Activated CD8-positive, alpha-beta memory T cell treated with anti-CD3 and anti-CD28 coated beads for 24 hours (primary cell): ENCODE results near the gene PPP2R2D.
"Not testable (repeated sequence)": the region's sequence is repeated elsewhere in the genome, so short reads cannot be mapped to it uniquely, and the experiment has no call there.

ENCODE experiments used
- DNase-seq: peaks from one replicate; pipeline ENCODE4 v3.0.0-alpha.2; 2020

The PPP2R2D gene

GRCh38 chr10:131930150-131930549 lies 29.3 kb downstream of the PPP2R2D start:
- no peak for DNase-seq

DNA sequence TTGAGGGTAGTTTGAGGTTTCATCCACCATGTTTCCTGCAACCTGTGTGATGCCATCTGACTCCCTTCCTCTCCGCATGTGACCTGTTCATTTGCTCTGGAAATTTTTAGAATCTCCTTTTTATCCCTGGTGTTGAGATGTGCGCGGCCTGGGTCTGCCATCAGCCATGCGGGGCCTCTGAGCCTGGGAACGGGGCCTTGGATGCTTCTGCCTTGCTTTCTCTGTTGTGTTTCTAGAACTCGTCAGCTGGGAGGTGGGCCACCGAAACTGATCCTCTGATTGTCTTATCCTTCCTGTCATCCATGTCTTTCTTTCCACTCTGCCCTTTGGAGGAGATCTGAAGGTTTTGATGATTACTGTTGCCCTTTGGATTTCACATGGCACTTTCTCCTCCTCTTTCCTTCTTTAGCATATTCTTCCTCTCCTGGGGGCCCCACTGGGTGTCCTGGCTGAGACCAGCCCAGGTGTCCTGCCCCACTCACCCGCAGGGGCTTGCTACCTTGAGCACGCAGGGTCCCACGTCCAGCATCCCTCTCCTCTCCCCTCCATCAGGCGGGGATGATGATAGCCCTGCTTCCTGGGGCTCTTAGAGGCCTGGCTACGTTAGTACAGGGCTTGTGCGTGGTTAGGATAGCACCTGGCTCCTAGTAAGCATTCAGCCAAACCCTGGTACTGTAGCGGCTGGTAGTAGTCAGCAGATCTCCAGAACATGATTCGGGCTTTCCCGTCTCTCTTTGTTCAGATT lies 29.9 kb downstream of the PPP2R2D start:
- no peak for DNase-seq

DNA sequence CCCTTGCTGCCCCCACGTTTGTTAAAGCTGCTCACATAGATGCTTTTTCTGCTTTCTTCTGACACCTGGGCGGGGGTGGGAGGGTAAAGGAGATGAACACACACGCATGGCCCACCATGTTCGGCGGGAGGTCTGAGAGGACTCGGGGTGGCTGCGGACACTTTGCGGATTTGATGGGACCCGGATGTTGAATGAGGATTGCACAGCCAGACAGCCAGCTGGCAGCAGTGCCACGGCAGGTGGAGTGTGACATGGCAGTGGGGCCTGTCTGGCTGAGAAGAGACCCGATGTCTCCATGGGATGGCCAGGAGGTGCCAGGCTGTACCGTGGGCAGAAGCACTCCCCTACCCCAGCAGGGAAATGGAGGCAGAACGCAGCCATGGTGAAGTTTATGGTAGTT lies 31.2 kb downstream of the PPP2R2D start:
- no peak for DNase-seq

DNA sequence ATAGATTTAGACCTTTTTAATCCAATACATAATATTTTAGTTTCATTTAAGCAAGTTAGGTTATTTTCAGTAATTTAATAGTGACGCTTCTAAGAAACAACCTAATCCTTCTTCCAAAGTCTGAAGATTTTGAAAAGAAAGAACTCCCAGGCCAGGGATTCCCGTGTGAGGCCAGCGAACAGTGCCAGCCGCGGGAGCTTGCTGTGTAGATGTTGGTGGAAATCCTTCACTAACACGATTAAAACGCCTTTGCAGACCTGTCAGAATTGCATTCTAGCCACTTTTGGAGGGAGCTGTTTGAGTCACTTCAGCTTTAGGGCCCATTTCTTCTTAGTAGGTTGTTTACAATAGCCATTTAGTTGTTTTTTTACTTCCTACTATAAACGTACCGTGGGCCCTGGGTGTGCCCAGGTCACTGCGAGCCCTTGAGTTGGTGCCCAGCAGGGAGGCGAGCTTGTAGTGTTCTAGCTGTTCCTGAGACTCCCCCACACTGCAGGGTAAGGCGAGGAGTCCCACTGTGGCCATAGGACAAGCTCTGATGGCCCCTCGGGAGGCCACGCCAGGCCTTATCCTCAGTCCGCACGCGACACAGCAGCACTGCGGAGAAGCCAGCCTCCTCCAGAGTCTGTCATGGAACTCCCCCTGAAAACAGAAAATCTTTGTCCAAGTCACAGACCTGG lies 32.3 kb downstream of the PPP2R2D start:
- DNase-seq = no peak

GRCh38 chr10:131933696-131934086 lies 32.9 kb downstream of the PPP2R2D start:
- DNase-seq = no peak

GRCh38 chr10:131934769-131935168 lies 34.0 kb downstream of the PPP2R2D start:
- no peak for DNase-seq

DNA sequence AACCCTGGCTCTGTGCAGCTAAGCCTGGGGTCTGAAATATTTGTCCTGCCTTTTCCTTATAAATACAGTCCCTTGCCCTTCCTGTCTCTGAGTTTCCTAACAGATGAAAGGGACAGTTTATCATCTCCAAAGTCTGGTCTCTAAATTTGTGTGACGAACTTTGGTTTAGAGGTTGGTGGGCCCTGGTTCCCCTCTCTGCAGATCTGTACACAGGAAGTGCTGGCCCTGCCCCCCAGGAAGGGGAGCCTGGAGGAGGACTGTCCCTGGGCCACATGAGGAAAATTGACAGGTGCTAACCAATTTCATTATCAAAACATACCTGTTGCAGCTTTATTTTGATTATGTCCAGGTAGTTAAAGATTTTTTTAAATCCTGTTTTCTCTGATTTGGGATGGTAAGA lies 34.5 kb downstream of the PPP2R2D start:
- no peak for DNase-seq

DNA sequence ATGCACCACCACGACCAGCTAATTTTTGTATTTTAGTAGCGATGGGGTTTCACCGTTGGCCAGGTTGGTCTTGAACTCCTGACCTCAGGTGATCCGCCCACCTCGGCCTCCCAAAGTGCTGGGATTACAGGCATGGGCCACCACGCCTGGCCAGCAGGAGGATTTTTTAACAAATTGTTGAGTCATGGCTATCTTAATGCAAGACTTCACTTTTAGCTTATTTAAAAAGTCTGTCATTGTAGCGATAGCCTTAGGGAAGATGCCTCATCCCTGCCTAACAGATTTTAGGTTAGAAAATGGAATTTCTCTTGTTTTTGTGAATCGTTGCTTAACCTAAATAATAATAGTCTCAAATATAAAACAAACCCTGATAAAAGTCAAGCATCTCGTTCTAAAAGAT lies 35.5 kb downstream of the PPP2R2D start:
- DNase-seq = no peak

DNA sequence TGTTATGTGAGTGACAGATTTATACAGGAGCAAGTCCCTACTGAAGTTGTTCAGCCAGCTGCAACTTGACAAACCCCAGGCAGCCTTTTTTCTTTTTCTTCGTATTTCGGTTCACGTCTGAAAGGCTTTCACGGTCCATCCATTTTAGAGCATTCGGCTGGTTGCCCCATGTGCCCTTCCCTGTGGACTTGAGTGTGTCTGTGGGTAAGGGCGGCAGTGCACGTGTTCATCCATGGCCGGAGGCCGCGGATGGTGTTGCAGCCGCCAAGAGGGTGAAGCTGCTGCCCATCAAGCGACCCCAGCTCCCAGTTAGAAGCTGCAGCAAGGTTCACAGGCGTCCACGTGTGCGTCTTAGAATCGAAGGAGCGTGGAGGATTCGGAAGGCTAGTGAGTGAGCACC lies 35.9 kb downstream of the PPP2R2D start:
- DNase-seq = no peak

- no peak for DNase-seq
Measured at GRCh38 chr10:131937836-131938235, 37.0 kb downstream of the PPP2R2D start.

DNA sequence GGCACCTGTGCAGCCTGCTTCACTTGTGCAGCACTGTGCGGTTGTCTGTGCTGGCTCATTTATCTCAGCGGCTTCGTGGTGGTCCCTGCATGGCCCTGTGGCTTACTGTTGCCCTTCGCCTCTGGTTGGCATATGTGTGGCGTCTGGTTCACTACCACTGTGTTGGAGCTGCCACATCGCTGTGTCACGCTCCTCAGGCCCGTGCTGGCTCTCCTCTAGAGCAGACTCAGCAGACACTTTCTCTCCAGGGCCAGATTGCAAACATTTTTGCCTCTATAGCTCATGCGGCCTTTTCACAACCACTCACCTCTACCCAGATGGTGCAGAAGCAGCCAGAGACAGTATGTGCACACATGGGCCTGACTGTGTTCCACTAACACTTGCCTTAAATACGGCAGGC lies 37.9 kb downstream of the PPP2R2D start:
- no peak for DNase-seq

DNA sequence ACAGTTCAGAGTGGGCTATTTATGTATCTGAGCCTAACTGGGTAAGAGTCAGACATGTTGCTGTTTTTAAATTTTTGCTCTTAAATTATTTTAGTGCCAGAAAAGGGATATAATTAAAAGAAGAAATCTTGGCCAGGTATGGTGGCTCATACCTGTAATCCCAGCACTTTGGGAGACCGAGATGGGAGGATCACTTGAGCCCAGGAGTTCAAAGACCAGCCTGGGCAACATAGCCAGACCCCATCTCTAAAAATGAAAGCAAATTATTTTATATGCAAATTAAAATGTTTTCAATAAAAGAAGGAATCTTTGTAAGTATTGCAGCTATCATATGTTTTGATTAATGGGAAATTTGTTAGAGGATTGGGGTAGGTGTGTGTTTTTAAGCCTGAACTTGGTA lies 41.6 kb downstream of the PPP2R2D start:
- DNase-seq = no peak

- no peak for DNase-seq
Measured at GRCh38 chr10:131943021-131943814, 42.4 kb downstream of the PPP2R2D start.

DNA sequence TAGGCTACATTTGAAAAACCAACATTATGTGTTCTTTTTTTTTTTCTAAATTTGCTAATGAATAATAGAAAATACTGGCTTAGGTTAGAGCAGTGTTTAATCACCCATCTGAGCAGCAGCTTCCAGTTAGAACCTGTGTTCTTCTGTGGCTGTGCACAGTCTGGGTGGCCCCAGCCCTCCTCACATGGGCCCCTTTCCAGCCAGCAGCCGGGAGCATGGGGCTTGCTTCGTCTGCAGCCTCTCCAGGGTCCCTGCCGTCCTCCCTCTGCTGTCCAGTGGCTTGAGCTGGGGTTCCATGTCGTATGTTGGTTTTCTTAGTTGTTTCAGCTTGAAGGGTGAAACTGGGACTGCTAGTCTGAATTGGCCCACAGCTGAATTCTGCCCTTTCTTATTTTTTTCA lies 43.6 kb downstream of the PPP2R2D start:
- DNase-seq = no peak

GRCh38 chr10:131944976-131945695 lies 44.3 kb downstream of the PPP2R2D start:
- no peak for DNase-seq

DNA sequence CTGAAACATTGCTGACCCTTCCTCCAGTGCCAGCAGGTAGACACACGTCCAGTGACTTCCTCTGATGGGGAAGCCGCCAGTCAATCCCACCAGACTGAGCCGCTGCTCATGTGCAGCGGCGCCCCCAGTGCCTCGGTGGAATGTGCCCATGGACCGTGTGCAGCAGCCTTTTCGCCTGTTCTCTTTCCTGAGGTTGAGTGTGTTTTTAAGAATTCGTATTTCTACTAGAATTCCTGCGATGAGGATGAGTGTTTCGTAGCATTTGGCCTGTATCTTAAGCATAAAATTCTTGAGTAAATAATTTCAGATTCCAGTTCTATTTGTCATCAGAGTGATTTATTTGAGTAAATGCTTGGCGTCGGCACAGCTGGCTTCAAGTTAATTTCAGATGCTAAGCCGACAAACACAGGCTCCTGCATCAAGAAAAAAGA lies 45.5 kb downstream of the PPP2R2D start:
- no peak for DNase-seq

GRCh38 chr10:131946880-131947279 lies 46.1 kb downstream of the PPP2R2D start:
- DNase-seq = no peak

DNA sequence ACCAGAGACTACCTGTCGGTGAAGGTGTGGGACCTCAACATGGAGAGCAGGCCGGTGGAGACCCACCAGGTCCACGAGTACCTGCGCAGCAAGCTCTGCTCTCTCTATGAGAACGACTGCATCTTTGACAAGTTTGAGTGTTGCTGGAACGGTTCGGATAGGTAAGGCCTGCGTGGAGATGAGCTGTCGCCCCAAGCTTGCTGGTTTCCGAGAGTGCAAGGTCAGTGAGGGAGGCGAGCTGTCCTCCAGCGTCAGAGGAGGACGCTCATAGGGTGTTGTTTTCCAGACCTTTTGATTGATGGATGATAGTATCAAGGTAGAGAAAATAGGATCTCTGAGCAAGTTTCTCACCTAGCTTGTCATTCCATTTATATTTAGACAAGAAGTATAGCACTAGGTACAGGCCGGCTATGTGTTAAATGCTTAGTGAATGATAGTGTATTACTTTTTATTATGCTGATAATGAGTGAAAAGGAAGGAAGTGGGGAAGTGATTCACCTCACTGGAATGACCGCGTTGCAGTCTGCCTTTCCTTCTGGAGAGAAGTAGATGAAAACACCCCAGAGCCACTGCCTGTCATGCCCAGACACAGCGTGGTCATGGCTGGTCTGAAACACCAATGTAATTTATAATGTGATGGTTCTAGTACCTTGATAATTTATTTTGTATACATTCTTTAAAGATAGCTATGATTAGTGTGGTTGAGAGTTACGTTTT lies 47.0 kb downstream of the PPP2R2D start:
- DNase-seq = no peak

DNA sequence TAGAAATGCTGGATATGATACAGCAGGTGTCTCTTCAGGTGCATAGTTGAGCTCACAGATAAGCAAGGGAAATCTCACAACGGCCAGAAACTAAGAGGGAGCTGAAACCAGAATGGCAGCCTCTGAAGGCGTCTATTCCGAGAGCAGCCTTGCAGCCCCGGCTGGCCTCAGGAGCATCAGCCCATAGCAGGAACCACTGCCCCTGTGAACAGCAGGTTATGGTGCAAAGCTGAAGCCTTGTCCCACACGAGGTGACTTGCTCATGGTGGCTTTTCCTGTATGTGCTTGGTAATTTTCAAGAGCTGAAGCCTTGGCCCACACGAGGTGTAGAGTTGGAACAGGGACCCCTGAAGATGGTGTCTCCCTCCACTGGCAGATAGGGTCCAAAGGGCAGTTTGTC lies 47.7 kb downstream of the PPP2R2D start:
- no peak for DNase-seq

DNA sequence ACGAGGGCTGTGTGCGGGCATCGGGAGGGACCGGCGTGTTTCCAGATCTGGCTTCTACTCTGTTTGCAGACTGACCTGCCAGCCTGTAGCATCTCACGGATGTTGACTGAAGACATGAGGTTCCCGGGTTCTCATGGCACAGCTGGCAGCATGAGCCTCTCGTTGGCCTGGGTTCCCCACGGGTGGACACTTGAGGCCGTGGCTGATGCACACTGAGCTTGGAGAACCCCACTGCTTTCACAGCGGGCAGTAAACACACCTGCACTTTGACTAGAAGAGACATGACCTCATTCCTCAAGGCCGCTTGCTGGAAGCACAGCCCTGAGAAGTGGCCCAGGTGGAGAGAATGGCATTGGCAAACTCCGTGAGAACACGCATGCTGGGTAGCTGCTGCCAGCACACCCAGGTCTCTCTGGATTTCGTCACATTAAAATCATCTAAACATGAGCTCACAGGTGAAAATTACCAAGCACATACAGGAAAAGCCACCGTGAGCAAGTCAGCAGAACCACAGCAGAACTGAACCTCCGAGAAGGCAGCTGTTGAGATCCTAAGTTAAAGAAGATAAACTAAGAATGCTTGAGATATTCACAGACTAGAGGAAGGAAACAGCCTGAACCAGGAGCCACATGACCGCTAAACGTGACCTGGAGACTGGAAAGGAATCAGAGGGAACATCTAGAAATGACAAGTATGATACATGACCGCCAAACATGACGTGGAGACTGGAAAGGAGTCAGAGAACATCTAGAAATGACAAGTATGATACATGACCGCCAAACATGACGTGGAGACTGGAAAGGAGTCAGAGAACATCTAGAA lies 48.4 kb downstream of the PPP2R2D start:
- no peak for DNase-seq

DNA sequence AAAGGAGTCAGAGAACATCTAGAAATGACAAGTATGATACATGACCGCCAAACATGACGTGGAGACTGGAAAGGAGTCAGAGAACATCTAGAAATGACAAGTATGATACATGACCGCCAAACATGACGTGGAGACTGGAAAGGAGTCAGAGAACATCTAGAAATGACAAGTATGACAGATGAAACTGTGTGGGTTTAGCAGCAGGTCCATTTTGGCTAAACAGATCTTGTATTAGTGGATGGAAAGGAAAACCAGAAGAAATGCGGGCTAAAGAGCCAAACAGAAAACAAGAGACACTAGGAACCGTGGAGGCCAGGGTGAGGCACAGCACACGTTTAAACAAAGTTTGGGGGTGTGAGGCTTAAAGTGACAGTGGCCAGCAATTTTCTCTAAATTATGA lies 49.1 kb downstream of the PPP2R2D start:
- DNase-seq = not testable (repeated sequence)
